Measurements from ENCODE around the gene FXYD5.
"Not testable (repeated sequence)": the region's sequence is repeated elsewhere in the genome, so short reads cannot be mapped to it uniquely, and the experiment has no call there.

Gene FXYD5

DNA sequence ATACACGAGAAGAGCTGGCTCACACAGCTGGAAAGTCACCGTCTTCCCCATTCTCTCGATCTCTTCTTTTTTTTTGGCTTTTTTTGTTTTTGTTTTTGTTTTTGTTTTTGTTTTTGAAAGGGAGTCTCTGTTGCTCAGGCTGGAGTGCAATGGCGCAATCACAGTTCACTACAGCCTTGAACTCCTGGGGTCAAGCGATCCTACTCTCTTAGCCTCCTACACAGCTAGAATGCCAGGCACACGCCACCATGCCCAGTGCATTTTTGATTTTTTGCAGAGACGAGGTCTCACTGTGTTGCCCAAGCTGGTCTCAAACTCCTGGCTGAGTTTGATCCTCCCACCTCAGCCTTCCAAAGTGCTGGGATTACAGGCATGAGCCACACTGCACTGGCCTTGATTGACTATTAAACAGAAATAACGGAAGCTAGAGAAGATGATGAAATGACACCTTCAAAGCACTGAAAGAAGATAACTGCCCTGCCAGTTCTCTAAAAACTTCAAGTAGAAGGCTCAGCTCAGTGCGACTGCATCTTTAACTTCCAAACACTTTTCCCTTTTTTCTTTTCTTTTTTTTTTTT lies 34.9 kb upstream of the FXYD5 start:
- DNase-seq (ENCODE audit: low read depth, low spot score) = no peak

- no peak for DNase-seq (ENCODE audit: low read depth, low spot score)
These were observed 34.0 kb upstream of the FXYD5 start for GRCh38 chr19:35120492-35120891.

DNA sequence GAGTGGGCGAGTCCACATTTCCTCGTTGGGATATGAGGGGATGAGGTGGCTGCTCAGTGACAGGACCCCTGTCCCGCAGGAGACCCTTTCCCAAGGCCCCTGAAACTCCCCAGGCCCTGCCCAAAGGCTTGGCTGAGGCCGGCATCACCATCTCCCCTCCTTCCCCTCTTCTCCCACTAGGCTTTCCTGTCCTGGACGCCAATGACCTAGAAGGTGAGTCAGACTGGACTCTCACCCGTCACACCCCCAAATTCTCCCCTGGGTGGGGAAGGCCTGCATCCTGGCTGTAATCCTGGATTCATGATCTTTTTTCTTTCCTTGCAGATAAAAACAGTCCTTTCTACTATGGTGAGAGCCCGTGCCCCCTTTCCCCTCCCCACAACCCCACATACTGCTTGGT lies 33.6 kb upstream of the FXYD5 start:
- DNase-seq (ENCODE audit: low read depth, low spot score) = no peak

- no peak for DNase-seq (ENCODE audit: low read depth, low spot score)
These were observed 31.6 kb upstream of the FXYD5 start for GRCh38 chr19:35122687-35123551.

DNA sequence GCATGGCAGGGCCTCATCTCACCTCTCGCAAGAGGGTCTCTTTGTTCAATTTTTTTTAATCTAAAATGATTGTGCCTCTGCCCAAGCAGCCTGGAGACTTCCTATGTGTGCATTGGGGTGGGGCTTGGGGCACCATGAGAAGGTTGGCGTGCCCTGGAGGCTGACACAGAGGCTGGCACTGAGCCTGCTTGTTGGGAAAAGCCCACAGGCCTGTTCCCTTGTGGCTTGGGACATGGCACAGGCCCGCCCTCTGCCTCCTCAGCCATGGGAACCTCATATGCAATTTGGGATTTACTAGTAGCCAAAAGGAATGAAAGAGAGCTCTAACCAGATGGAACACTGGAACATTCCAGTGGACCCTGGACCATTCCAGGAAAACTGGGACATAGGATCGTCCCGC lies 31.0 kb upstream of the FXYD5 start:
- no peak for DNase-seq (ENCODE audit: low read depth, low spot score)

DNA sequence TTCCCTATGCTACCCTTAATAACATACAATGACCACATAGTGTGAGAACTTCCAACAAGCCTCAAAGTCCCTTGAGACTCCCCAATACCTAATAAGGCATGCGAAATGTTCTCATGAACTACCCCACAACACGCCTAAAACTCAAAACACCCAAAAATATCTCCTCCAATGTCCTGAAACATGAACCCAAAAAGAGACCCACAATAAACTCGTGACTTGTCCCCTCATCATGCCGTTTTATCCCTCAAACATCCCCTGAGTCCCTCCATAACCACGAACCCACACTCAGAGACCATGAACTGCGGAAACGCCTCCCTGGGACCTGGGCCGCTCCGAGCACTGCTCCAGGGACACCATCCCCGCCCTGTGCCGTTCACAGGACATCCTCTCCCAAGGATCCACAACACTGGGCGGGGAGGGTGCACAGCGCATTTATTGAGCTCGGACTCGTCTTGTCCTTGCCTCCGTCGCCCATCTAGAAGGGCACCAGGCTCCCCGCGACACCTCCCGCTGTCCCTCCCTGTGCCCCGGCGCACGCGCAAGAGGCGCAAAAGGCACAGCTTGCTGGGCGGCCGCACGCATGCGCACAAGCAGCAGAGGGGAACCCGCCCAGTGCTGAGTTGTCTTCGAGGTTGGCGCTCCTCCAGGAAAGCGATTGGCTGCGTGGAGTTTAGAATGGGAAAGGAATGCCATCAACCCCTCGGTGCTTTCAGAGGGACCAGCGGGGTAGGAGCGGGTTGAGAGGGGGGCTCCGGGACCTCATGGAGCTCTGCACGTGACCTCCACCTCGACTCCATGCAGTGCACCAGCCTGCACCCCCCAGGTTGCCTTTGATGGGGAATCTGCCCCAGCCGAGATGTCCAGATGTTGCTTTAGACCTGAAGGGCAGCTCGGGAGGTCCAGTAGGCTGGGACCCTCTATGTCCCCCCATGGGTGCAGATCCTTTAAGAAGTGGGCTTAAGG lies 30.2 kb upstream of the FXYD5 start:
- DNase-seq (ENCODE audit: low read depth, low spot score) = no peak

DNA sequence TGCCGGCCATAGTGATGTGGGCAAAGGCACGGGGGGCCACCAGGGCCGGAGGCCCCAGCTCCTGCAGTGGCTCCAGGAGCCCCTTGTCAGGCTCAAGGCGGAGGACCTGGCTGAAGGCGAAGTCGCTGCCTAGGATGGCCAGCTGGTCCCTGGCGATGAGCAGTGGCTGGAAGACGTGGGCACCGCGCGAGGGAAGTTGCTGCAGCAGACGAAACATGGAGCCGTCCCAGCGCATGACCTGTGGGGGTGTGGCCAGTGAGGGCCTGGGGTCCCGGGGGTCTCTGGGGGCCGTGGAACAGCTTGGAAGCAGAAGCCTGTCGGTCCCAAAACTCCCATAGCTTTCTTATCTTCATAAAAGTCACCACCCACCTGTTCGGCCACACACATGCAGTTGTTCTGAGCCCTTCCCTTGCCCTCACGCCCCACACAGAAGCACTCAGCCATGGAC lies 29.2 kb upstream of the FXYD5 start:
- no peak for DNase-seq (ENCODE audit: low read depth, low spot score)

DNA sequence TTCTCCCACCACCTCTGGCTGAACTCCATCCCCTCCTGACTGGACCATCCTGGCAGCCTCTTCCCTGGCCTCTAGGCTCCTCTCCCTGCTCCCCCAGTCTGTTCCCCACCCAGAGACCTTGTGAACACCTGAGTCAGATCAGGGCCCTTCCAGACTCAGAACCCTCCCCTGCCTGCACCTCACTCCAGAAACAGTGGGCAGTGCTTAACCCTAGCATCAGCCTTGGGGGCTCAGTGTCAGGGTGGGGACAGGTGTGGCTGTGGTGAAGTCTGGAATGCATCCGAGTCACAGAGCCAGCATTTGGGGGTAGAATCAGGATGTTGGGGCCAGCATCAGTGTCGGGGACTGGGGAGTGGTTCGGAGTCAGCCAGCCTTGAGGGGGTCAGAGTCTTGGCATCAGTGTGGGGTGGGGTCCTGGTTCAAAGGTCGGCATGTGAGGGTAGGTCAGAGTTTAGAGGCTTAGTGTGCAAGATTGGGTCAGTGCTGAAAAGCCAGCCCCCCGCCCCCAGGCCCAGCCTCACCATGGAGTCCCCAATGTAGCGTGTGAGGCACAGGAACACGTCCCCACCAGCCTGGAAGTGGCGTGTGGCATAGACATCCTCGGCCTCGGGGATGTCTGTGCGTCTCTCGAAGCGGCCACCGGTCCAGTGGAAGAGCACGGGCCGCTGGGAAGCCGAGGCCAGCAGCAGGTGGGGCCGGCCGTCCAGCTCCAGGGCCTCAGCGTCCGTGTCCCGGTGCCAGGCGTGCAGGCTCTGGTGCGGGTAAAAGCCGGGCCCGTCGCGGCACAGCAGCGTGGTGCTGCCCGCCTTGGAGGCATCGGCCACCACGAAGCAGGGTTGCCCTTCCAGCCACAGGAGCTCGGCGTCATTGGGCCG lies 28.5 kb upstream of the FXYD5 start:
- no peak for DNase-seq (ENCODE audit: low read depth, low spot score)

DNA sequence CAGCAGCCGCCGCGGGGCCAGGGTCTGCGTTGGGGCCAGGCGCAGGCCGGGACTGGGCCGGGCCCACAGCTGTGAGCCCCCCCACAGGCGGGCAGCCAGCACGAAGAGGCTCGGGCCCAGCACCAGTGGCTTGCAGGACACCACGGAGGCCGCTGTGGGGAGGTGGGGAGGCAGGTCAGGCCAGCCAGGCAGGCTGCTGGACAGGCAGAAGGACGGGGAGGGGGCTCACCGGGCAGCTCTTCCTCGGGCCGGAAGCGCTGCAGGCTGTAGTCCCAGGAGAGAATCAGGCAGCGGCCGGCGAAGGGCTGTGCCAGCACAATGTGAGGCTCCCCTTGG lies 27.9 kb upstream of the FXYD5 start:
- DNase-seq (ENCODE audit: low read depth, low spot score) = no peak

- DNase-seq (ENCODE audit: low read depth, low spot score) = no peak
These were observed 26.7 kb upstream of the FXYD5 start for GRCh38 chr19:35127871-35128270.

GRCh38 chr19:35128398-35129057 lies 26.0 kb upstream of the FXYD5 start:
- no peak for DNase-seq (ENCODE audit: low read depth, low spot score)

DNA sequence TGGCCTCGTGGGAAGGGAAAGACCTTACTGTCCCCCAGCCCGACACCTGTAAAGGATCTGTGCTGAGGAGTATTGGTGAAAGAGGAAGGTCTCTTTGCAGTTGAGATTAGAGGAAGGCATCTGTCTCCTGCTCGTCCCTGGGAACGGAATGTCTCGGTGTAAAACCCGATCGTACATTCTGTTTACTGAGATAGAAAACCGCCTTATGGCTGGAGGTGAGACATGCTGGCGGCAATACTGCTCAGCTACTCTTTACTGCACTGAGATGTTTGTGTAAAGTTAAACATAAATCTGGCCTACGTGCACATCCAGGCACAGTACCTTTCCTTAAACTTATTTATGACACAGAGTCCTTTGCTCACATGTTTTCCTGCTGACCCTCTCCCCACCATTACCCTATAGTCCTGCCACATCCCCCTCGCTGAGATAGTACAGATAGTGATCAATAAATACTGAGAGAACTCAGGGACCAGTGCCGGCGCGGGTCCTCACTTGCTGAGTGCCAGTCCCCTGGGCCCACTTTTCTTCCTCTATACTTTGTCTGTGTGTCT lies 24.7 kb upstream of the FXYD5 start:
- DNase-seq (ENCODE audit: low read depth, low spot score) = not testable (repeated sequence)

DNA sequence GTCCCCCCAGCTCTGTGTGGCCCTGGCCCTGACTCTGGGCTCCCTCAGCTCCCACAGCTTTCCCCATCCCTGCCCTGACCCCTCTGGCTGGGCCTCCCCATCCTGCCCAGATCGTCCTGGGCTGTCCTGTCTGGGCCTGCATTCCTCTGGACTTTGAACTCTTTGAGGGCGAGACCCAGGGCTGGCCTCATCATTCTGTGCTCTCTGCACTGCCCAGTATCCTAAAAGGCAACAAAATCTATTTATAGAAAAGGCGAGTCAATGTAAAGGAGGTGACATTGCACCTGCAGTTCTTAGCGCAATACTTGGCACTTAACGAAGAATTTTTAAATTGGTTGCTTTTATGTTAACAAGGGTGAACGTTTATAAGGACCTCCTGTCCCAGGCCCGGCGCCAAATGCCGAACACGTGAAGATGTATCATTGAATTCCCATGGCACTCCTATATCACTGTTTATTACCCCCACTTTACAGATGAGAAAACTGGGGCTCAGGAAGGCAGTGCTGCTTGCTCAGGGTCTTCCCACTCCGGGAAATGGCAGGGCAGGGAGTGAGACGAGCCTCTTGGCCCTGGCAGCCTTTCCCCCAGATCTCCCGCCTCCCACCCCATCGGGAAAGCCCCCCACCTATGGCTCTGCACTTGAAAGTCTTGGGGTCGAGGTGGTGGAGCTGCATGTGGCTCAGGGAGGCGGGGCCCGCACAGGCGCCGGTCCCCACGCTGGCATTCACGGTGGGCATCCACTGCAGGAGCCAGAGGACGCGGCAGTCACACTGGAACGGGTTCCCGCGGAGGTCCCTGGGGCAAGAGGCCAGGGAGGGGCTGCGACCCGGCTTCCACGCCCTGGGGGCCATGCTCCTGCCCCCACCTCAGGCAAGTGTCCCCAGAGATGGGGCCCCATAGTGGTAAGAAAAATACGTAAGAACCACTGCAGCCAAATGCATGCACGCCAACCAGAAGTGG lies 23.5 kb upstream of the FXYD5 start:
- no peak for DNase-seq (ENCODE audit: low read depth, low spot score)

DNA sequence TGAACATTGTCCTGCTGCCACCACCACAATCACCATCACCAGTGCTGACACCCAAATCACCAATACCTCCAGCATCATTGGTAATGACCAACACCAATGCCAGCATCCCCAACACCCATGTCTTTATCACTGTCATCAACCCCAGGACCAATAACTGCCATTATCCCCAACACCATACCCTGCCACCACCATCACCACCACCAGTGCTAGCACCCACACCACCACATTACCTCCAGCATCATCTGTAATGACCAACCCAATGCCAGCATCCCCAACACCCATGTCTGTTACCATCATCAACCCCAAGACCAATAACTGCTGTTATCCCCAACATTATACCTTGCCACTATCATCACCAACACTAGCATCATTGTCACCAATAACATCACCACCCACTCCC lies 22.3 kb upstream of the FXYD5 start:
- no peak for DNase-seq (ENCODE audit: low read depth, low spot score)

GRCh38 chr19:35133826-35134225 lies 20.7 kb upstream of the FXYD5 start:
- no peak for DNase-seq (ENCODE audit: low read depth, low spot score)

- no peak for DNase-seq (ENCODE audit: low read depth, low spot score)
These were observed 19.8 kb upstream of the FXYD5 start, which contains the start of gene LGI4 for GRCh38 chr19:35134601-35135242. TSS of gene LGI4 (minus strand) at chr19:35135059. CDS start at chr19:35134680, 379 bp downstream.

GRCh38 chr19:35135389-35135909 lies 19.1 kb upstream of the FXYD5 start:
- DNase-seq (ENCODE audit: low read depth, low spot score) = no peak

DNA sequence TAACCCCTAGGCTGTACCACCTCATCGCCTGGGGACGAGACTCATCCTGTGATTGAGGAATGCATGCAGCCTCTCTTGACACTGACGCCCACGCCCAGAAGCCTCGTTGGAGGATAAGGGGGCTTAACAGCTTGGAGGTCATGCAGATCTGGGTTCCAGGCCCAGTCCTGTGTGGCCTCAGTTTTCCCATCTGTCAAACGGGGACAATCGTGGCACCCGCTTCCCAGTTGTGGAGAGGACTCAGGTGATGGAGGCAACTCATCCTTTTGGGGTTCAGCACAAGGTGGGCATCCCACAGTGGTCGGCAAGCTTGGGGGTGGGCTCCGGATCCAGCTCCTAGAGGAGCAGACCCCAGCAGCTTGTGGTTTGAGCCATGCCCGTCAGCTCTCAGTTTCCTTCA lies 18.3 kb upstream of the FXYD5 start:
- no peak for DNase-seq (ENCODE audit: low read depth, low spot score)
